RPMI7951 (cell line): ENCODE results near the gene RALGPS1. TPM values are rescaled to one million over a fixed set of nuclear protein-coding genes. Genes with fewer than 3 reads are reported as not detected.
A peak's percentile ranks its signal among the peaks of the same experiment; 100 is the strongest.
"Not testable (repeated sequence)": the region's sequence is repeated elsewhere in the genome, so short reads cannot be mapped to it uniquely, and the experiment has no call there.

Experiments used
- DNase-seq: peaks from one replicate; pipeline ENCODE4 v3.0.0-alpha.2; 2012; ENCODE audit warnings: low read depth
- total RNA-seq: library from RNA; depleted of rRNA; stranded (reverse); fragments of >200 nt; shearing (Covaris generic); gene quantifications from 2 replicates; pipeline ENCODE4 v1.2.3, GENCODE V29; 2014

RALGPS1 gene
- total RNA-seq, 1 experiment from 2014 or later, result 4.0 TPM

- peak; percentile 53 for DNase-seq
Measured at GRCh38 chr9:126986506-126986951, 71.9 kb downstream of the RALGPS1 start.

DNA sequence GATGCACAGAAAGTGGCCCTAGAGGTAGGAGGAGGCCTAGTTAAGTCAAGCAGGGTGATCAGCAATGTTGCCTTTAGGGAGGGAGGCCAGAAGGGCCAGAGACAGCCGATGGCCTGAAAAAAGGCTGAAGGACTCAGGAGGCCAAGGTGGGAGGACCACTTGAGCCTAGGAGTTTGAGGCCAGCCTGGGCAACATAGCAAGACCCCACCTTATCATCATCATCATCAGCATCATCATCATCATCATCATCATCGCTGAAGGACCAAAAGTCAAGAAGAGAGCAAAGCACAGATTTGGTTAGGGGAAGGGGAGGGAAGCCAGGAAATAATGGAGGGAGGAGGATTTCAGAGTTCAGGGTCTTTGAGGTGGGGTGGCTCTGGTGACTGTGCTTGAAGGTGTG is 74.3 kb downstream of the RALGPS1 start:
- no peak for DNase-seq

GRCh38 chr9:126989847-126990842 is 75.6 kb downstream of the RALGPS1 start:
- no peak for DNase-seq

DNA sequence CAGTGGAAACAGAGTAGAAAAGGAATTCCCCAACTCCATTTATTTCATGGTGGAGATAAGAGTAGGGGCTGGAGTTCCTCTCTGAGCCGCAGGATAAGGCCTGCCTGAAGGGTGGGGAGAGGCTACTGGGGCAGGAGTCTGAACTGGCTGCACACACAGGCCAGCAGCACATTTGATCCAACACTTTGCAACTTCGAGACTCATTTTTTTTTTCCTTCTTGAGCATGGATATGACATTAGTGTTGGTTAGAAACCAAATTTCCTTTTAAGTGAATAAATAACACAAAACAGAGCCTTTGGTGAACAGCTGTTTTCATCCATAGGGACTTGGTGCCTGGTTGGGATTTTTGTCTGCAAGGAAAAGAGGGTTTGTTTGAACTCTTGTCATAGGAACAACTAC is 76.6 kb downstream of the RALGPS1 start:
- DNase-seq, result no peak

GRCh38 chr9:126992427-126992826 is 77.8 kb downstream of the RALGPS1 start:
- DNase-seq, result no peak

GRCh38 chr9:126999315-127000068 is 84.9 kb downstream of the RALGPS1 start:
- no peak for DNase-seq

DNA sequence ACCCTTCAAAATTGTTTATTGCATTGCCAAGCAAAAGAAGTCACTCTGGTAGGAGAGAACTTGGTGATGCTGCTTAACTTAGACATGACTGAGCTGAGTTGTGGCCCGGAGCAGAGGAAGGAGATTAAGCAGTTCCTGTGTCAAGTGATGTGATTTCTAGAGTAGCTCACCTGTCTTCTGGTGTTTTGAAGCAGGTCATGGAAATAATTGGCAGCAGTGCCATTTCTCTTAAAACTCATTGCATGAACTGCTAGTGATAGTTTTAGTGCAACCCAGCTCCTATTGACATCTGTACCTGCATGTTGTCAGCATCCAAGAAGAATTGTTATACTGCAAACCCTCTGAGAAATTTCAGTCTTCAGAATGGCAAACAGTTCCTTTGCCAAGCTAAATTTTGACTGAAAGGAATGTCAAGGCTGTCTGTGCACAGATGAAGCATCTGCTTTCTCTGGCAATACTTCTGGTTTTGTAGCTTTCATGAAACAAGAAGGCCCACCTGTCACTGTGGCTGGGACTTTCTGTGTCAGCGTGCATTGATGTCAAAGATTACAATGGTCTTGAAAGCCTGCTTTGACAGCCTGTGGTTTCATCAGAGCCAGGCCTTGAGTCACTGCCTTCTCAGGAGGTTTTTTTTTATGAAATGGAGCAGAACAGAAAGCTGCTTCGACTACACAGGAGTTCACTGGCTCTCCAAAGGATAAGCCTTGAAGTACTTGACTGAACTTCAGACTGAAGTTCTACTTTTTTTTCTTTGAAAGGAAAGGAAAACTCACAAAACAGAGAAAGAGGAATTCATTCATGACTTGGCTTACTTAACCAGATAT is 90.6 kb downstream of the RALGPS1 start:
- DNase-seq, result peak; percentile 58

DNA sequence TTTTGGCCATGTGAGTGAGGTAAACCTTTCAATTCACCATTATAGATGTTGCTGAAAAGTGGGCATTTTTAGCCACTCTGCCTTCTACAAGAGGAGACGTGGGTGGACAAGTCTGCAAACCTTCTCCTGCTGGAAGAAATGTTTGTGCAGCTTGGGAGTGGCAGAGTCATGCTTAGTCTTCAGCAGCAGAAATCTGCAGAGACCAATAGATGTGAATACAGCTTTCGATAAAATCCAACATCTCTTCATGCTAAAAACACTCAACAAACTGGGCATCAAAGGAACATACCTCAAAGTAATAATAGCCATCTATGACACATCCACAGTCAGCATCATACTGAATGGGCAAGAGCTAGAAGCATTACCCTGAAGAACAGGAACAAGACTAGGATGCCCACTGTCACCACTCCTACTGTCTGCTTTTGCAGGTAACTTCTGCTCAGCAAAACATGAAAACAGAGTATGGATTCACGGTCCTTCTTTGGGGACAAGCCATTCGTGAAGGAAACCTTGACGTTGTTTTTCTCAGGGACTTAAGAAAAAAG is 91.3 kb downstream of the RALGPS1 start:
- no peak for DNase-seq

GRCh38 chr9:127007638-127008037 is 93.1 kb downstream of the RALGPS1 start:
- DNase-seq, result no peak

GRCh38 chr9:127008076-127008475 is 93.5 kb downstream of the RALGPS1 start:
- no peak for DNase-seq

DNA sequence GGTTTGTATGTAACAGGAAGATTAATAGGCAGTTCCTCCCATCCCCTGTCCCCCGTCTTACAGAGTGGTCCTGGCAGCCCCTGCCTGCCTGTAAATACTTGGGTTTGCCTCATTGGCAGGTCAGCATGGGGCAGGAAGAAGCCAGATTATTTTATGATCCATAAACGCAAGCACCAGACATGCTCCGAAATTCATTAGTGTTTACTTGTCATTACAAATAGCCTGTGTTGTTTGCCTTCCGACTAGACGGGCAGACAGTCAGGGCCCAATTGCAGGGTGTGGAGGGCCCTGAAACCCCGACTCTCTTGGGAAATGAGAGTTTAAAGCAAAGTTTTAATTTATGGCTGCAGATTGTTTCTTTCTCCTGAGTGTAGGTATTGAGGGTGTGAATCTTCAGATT is 97.2 kb downstream of the RALGPS1 start:
- no peak for DNase-seq

- DNase-seq, result no peak
Measured at GRCh38 chr9:127012250-127012649, 97.7 kb downstream of the RALGPS1 start.

- no peak for DNase-seq
Measured at GRCh38 chr9:127013597-127013996, 99.0 kb downstream of the RALGPS1 start.

- no peak for DNase-seq
Measured at GRCh38 chr9:127014216-127014909, 99.8 kb downstream of the RALGPS1 start.

DNA sequence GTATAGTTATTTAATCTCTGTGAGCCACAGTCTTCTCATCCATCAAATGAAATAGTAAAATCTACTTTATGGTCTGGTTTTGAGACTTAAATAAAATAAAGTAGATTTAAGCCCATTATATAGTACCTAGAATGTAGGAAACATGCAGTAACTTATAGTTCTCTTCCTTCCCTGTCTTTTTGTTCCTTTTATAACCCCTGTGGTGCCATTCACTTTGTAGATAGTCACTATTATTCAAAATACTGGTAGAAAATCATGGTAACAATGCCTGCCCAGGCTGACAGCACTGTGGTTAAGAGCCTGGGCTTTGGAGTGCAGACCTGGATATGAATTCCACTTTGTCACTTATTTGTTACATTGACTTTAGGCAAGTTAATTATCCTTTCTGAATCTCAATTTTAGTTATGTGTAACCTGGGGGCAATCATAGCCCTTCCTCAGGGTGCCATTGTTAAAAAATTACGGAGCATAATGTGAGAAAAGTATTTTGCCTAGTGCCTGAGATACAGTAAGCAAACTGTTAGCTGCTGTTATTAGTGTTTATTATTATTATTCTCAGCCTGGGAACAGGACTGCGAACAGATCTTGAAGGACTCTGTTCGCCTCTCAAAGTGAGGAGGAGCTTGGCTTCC is 100.4 kb downstream of the RALGPS1 start:
- DNase-seq, result no peak

DNA sequence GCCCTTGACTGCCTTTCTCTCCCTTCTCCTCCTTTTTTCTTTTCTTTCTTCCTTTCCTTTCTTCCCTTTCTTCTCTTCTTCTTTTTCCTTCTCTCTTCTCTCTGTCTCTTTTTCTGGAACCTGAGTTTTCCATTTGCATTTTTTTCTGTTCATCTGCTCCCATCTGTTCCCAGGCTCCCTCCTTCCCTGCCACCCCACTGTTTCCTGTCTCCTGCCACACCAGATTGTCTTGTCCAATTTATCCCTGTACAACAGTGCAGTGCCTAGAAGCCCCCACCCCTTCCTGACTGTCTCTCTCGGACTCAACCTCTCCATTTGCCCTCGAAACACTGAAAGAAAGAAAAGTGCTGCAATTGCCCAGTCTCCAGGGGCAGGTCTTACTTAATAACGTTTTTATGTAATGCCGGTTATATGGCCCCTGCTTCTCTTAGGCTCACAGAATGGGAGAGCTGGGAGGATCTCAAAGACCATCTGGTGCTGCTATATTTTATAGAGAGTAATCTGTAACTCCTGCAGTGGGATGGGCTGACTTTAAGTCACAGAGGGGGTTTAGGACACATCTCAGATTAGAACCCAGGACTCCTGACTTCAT is 101.4 kb downstream of the RALGPS1 start:
- no peak for DNase-seq

GRCh38 chr9:127017979-127018378 is 103.4 kb downstream of the RALGPS1 start:
- DNase-seq, result not testable (repeated sequence)

DNA sequence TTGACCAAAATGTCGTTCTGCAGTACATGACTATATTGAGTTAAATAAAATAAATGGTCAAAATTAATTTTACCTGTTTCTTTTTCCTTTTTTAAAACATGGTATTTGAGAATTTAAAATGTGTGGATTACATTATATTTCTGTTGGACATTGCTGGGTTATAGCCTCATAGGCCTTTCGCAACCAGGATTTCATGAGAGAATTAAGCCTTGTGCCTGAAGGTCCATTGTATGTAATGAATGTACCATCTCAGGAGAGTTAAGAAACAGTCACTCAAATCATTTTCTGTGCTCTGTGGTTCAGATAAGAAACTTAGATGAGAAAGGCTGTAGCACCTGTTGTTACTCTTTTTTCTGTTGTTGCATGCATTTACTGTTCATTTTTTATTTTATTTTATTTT is 104.4 kb downstream of the RALGPS1 start:
- no peak for DNase-seq

DNA sequence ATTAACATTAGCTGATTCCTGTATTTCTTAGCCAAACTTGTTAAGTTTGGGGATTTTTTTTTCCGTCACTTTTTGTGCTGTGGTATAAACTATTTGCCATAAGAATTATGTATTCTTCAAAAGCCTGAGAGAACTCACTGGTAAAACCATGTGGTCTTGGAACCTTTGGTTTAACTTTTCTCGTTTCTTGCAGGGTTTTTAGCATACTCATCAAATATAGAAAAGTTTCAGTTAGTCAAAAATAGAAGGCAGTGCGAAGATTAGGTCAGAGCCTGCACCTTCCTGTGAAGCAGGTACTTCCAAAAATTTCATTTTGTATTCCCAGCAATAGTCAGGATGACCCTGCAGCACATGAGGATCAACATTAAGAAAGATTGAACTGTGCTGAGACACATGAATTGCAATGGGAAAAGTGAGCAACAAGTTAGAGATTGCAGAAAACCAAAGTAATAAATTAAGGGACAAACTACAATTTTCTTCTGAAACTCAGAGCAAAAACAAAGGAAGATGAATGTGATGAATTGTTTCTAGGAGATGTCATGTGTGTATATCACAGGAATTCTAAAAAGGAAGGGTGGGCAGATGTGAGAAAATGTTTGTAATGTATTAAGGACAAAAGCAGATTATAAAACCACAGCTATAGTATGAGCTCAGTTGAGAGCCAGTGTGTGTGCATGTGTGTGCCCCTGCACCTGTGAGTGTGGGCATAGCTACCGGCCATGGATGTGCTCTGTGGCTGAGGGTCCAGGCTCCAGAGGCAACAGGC is 105.6 kb downstream of the RALGPS1 start:
- no peak for DNase-seq
